GM18868 (cell line): ENCODE results near the gene ZNF614.
"Not testable (repeated sequence)": the region's sequence is repeated elsewhere in the genome, so short reads cannot be mapped to it uniquely, and the experiment has no call there.

Experiments
- ATAC-seq: cut with Tn5 transposase; IDR thresholded peaks from one replicate; pipeline ENCODE4 v1.9.1; 2021; ENCODE audit warnings: mild to moderate bottlenecking, moderate library complexity; ENCODE audit not compliant: unreplicated experiment

Gene ZNF614

DNA sequence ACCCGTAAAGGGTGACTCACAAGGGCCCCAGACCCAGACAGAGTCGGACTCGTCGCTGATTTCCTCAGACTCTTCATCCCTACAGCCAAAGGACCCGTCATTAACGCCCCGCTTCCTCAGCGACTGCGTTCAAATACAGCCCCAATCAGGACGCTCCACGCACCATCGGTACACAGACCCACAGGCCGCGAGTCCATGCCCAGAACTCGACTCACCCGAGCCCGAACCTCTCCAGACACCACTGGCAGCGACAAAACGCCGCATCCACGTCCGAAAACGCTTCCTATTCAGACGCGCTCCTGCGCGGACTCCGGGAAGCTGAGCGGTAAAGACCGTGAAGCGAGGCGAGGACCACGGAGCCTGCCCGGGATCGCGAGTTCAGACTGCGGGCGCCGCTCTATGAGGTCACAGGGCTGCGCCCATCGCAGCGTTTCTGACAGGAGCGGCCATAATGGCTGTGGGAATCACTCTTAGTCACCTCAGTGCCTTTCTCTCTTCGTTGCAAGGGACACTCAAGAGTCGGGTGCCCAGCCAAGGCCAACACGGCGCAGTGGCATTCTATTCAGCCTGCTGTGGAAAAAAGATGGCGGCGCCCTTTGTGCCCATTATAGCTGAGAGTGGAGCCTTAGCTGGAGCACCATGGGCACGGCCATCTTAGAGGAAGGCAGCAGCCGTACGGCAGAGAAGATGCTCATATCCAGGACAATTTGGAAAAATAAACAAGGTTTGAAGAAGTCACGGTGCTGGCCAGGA, at the start of gene ZNF614:
ZNF614 (minus strand) TSS at position 353 of the 753 bp plus-strand sequence. CDS start 2,634 bp downstream, outside the sequence.
- ATAC-seq, result peak; percentile 79

DNA sequence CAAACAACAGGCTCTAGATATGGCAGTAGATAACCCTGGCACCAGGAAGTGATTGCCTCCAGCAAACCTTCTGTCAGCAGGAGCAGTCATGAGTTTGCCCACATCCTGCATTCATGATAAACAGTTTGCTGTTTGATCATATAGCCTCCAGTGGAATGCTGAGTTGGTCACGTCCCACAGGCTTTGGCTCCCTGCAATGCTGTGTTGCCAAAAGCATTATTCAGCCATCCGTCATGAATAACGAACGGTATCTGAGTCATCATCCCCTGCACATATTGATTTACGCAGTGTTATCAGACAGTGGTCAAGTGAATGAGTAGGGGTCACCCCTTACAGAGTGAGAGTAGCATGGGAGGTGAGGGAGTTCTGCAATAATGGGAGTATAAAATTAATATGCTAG, 42.3 kb upstream of the ZNF614 start:
- no peak for ATAC-seq

GRCh38 chr19:52069653-52070052, 41.5 kb upstream of the ZNF614 start:
- no peak for ATAC-seq

- no peak for ATAC-seq
These were observed 38.2 kb upstream of the ZNF614 start for GRCh38 chr19:52066258-52066863.

DNA sequence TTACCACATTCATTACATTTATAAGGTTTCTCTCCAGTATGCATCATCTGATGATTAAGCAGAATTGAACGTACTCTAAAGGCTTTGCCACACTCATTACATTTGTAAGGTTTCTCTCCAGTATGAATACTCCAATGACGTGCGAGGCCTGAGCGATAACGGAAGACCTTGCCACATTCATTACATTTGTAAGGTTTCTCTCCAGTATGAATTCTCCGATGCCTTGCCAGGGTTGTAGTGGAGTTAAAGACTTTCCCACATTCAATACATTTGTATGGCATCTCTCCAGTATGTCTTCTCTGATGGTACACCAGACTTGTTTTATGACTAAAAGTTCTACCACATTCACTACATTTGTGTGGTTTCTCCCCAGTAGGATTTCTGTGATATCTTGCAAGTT, 37.2 kb upstream of the ZNF614 start:
- no peak for ATAC-seq

- not testable (repeated sequence) for ATAC-seq
These were observed 28.3 kb upstream of the ZNF614 start for GRCh38 chr19:52056480-52056879.

GRCh38 chr19:52051736-52052135, 23.6 kb upstream of the ZNF614 start:
- not testable (repeated sequence) for ATAC-seq

DNA sequence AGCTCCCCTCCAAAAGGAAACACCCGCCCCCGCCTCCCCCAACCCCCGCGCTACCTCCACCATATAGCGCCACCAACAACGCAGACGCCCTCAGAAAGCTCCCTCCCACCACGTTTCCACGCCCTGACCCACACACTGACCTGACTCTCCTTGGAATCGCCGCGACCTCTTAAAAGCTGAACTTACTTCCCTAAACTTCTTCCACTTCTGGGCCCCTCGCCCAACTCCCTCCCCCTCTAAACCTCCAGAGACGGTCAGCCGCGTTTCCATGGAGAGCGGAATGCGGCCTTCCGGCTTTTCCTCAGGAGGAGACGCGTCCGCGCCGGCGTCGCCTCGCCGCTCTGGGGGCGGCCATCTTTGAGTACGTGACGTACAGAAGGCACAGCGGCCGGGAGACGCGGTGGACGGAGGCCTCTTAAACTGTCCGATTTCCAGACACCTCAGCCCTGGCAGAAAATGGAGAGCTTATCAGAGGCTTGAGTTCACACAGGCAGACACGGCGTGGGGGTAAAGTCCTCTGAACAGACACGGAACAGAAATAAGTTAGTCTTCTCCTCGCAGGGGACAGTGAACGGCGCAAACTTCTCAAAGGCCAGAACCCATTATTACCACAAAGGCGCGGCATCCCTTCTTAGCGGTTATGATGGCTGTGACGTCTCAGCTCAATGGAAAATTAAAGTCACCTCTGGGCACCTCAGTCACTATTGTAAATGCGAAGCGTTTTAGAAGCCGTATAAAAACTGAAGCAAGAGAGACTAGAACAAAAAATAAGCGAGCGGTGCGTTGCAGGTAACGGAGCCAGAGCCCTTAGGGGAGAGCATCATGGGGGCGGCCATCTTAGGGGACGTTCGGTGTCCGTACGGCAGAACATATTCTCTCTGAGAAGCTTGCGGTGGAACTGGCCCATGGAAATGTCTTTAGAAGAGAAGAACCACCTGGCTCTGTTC, 20.6 kb upstream of the ZNF614 start, which contains the start of gene ZNF432:
ZNF432 (minus strand) TSS at position 284 of the 947 bp plus-strand sequence. CDS start 1,970 bp downstream, outside the sequence.
- peak; percentile 91 for ATAC-seq

DNA sequence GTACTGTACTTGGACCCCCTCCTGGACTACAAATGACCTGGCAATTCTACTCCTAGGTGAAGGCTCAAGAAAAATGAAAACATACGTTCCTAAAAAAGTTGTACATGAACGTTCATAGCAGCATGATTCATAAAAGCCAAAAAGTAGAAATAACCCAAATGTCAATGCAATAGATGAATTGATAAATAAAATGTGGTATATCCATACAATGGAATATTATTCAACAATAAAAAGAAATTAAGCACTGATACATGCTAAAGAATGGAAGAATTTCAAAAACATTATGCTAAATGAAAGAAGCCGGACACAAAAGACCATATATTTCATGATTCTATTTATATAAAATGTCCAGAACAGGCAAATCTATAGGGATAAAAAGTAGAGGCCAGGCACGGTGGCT, 11.0 kb upstream of the ZNF614 start:
- ATAC-seq, result no peak

DNA sequence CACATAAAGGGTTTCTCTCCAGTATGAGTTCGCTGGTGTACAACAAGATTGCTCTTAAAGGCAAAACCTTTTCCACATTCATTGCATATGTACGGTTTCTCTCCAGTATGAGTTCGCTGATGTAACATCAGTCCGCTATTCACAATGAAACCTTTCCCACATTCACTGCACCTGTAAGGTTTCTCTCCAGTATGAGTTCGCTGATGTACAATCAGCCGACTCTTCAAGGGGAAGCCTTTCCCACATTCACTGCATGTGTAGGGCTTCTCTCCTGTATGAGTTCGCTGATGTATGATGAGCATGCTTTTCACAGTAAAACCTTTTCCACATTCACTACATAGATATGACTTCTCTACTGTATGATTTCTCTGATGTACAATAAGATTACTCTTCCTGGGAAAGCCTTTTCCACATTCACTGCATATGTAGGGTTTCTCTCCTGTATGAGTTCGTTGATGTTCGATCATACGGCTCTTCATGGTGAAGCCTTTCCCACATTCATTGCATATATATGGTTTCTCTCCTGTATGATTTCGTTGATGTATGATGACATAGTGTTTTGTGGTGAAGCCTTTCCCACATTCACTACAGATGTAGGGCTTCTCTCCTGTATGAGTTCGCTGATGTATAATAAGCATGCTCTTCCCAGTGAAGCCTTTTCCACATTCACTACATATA, 6.0 kb upstream of the ZNF614 start:
- ATAC-seq, result no peak

- ATAC-seq, result peak; percentile 20
These were observed 573 bp upstream of the ZNF614 start for GRCh38 chr19:52028780-52029123.

DNA sequence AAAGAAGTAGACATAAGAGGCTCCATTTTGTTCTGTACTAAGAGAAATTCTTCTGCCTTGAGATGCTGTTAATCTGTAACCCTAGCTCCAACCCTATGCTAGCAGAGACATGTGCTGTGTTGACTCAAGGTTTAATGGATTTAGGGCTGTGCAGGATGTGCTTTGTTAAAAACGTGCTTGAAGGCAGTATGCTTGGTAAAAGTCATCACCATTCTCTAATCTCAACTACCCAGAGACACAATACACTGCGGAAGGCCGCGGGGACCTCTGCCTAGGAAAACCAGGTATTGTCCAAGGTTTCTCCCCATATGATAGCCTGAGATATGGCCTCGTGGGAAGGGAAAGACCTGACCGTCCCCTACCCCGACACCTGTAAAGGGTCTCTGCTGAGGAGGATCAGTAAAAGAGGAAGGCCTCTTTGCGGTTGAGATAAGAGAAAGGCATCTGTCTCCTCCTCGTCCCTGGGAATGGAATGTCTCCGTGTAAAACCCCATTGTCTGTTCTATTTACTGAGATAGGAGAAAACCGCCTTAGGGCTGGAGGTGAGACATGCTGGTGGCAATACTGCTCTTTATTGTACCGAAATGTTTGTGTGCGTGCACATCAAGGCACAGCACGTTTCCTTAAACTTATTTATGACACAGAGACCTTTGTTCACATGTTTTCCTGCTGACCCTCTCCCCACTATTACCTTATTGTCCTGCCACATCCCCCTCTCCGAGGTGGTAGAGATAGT, 1.8 kb downstream of the ZNF614 start:
- ATAC-seq, result not testable (repeated sequence)

- ATAC-seq, result not testable (repeated sequence)
These were observed 3.7 kb downstream of the ZNF614 start for GRCh38 chr19:52024478-52024877.

GRCh38 chr19:52022193-52022592, 6.0 kb downstream of the ZNF614 start:
- no peak for ATAC-seq

DNA sequence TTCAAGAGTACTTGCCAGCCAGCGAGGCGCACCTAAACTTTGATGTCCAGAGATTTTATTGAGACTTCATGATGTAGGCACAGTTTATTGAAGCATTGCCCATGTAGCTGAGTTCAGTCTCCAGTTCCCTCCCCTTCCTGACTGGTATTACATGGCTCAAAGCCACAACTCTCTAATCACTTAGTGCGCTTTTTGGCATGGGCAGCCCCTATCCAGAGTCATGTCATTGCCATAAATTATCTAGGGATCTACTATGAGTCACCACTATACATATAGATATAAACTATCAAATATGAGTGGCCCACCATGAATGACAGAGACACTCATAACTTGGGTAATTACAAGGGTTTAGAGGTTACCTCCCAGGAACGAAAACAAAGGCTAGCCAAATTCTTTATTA, 7.7 kb downstream of the ZNF614 start:
- ATAC-seq, result no peak

DNA sequence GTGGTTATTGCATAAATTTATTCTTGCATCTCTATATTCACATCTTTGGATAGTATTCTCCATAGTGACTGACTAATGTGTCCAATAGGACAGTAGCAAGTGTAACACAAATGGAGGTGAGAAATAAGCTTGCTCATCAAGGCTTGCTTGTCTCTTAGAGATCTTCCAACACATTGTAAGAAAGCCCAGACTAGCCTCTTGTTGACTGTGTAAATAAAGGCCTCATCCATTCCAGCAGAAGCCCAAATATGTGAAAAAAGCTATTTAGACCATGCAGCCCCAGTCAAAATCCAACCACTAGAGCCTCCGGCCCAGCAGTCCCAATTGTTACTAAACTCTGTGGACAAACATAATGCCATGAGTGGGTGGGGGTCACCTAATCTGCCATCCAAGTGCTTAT, 17.5 kb downstream of the ZNF614 start:
- ATAC-seq, result no peak

GRCh38 chr19:52007806-52008557, 20.2 kb downstream of the ZNF614 start, which contains the start of gene ZNF615:
TSS of gene ZNF615 (minus strand) at chr19:52008211. CDS start at chr19:52003711, 4,500 bp downstream.
- ATAC-seq, result peak; percentile 80

DNA sequence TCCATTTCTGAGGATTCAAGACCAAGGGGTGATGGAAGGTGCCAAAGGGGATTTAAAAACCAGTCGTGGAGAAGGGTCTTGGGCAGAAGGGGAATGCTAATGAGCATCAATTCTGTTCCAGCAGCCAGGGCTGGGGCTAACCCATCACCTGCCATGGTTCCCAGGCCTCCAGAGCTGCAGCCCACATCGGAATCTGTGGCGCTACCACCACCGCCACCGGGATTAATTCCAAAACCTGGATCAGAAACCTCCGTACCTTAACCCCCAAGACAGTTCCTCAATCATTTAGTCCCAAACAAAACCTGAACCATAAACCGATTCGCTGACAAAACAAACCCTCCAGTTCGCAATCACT, 20.8 kb downstream of the ZNF614 start:
- no peak for ATAC-seq

GRCh38 chr19:51994048-51994644, 34.0 kb downstream of the ZNF614 start:
- ATAC-seq, result no peak
